ENCODE data around the gene NOTCH2.

Gene NOTCH2

GRCh38 chr1:119917304-119918055 is 152.0 kb downstream of the NOTCH2 start:
- DNase-seq (ENCODE audit: low read depth): no peak
- no peak for TF ChIP-seq MAX (IDR thresholded peaks at IDR 0.05; ENCODE audit: low read depth, low read length)
- no peak overlapping the region for H3K4me3 ChIP-seq (ENCODE audit: low read depth, low read length)

GRCh38 chr1:119915517-119915916 is 153.9 kb downstream of the NOTCH2 start:
- no peak overlapping the region for H3K4me3 ChIP-seq (ENCODE audit: low read depth, low read length)
- DNase-seq (ENCODE audit: low read depth): no peak
- TF ChIP-seq MYC (IDR thresholded peaks at IDR 0.05; ENCODE audit: low read depth, low read length): no peak
- TF ChIP-seq MAX (IDR thresholded peaks at IDR 0.05; ENCODE audit: low read depth, low read length): no peak
- TF ChIP-seq CTCF (IDR thresholded peaks at IDR 0.05; ENCODE audit: low read depth, low read length): no peak
- no peak for TF ChIP-seq POLR2A (IDR thresholded peaks at IDR 0.05; ENCODE audit: extremely low read depth, insufficient read length)

DNA sequence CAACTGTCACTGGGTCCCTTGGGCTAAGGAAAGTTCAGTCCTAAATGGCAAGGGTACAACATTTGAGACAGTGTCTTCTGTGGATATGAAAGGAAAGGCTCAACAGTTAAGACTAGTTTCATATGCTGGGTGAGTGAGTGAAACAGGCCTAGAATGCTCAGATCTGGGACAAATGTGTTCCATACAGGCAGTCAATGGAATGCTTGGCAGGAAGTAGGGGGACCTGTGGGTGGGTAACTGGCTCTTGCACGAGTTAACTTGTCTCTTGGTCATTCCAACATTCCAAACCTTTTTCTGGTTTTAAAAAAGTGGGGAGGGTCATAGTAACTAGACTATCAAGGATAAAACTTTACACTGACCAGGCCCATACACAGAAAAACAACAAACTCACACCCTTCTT is 155.4 kb downstream of the NOTCH2 start:
- no peak overlapping the region for H3K4me3 ChIP-seq (ENCODE audit: low read depth, low read length)
- no peak for DNase-seq (ENCODE audit: low read depth)
- TF ChIP-seq CTCF (IDR thresholded peaks at IDR 0.05; ENCODE audit: low read depth, low read length) (no peak), MYC (IDR thresholded peaks at IDR 0.05; ENCODE audit: low read depth, low read length) (no peak), POLR2A (IDR thresholded peaks at IDR 0.05; ENCODE audit: extremely low read depth, insufficient read length) (no peak), MAX (IDR thresholded peaks at IDR 0.05; ENCODE audit: low read depth, low read length) (no peak)

GRCh38 chr1:119912963-119913362 is 156.5 kb downstream of the NOTCH2 start:
- DNase-seq (ENCODE audit: low read depth): no peak
- TF ChIP-seq POLR2A (IDR thresholded peaks at IDR 0.05; ENCODE audit: extremely low read depth, insufficient read length): no peak
- no peak for TF ChIP-seq CTCF (IDR thresholded peaks at IDR 0.05; ENCODE audit: low read depth, low read length)
- TF ChIP-seq MAX (IDR thresholded peaks at IDR 0.05; ENCODE audit: low read depth, low read length): no peak
- no peak for TF ChIP-seq MYC (IDR thresholded peaks at IDR 0.05; ENCODE audit: low read depth, low read length)
- no peak overlapping the region for H3K4me3 ChIP-seq (ENCODE audit: low read depth, low read length)

DNA sequence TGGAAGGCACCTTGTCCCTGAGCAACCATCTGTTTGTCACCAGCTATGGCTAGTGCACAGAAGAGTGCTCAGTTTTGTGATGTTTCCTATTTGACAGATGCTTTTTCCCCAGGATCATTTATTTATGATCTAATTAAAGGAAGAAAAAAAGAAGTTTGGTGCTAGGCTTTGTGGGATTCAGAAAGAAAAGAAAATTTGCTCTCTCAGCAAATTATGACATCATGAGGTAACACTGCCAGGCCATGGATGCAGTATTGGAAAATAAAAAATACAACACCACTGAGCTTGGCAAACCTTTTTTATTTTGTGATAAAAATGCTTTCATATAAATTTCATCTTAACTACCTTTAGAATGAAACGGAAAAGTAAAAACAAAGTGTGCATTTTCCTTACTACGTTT is 157.7 kb downstream of the NOTCH2 start:
- no peak overlapping the region for H3K4me3 ChIP-seq (ENCODE audit: low read depth, low read length)
- DNase-seq (ENCODE audit: low read depth): no peak
- TF ChIP-seq MAX (IDR thresholded peaks at IDR 0.05; ENCODE audit: low read depth, low read length): no peak
- TF ChIP-seq CTCF (IDR thresholded peaks at IDR 0.05; ENCODE audit: low read depth, low read length): no peak
- TF ChIP-seq POLR2A (IDR thresholded peaks at IDR 0.05; ENCODE audit: extremely low read depth, insufficient read length): no peak
- no peak for TF ChIP-seq MYC (IDR thresholded peaks at IDR 0.05; ENCODE audit: low read depth, low read length)

GRCh38 chr1:119910618-119911017 is 158.8 kb downstream of the NOTCH2 start:
- TF ChIP-seq MAX (IDR thresholded peaks at IDR 0.05; ENCODE audit: low read depth, low read length) (peak; percentile 51), POLR2A (IDR thresholded peaks at IDR 0.05; ENCODE audit: extremely low read depth, insufficient read length) (no peak), MYC (IDR thresholded peaks at IDR 0.05; ENCODE audit: low read depth, low read length) (peak; percentile 49; the same call in 1 of the 2 replicates), CTCF (IDR thresholded peaks at IDR 0.05; ENCODE audit: low read depth, low read length) (no peak)
- no peak overlapping the region for H3K4me3 ChIP-seq (ENCODE audit: low read depth, low read length)
- peak; percentile 68 for DNase-seq (ENCODE audit: low read depth)
